HUES6 (cell line): ENCODE data around the gene CHST12.
A peak's percentile ranks its signal among the peaks of the same experiment; 100 is the strongest.
"Not testable (repeated sequence)": the region's sequence is repeated elsewhere in the genome, so short reads cannot be mapped to it uniquely, and the experiment has no call there.

Experiments
- H3K27ac ChIP-seq: 2 replicates; pipeline ENCODE4 v1.7.0; 2013; ENCODE audit warnings: low read depth, mild to moderate bottlenecking, low read length, inconsistent platforms
- H3K27me3 ChIP-seq: 2 replicates; pipeline ENCODE4 v1.6.1; 2013; ENCODE audit warnings: low read length; ENCODE audit not compliant: control insufficient read depth, insufficient read depth
- H3K36me3 ChIP-seq: 2 replicates; pipeline ENCODE4 v1.6.1; 2013; ENCODE audit warnings: low read length; ENCODE audit not compliant: control insufficient read depth, insufficient read depth
- H3K4me1 ChIP-seq: 2 replicates; pipeline ENCODE4 v1.6.1; 2013; ENCODE audit warnings: low read length; ENCODE audit not compliant: control insufficient read depth, insufficient read depth
- H3K4me3 ChIP-seq: 2 replicates; pipeline ENCODE4 v1.5.1; 2013; ENCODE audit warnings: low read depth, low read length
- H3K9ac ChIP-seq: one replicate; pipeline ENCODE4 v1.6.1; 2013; ENCODE audit warnings: mild to moderate bottlenecking, low read length
- H3K9me3 ChIP-seq: 2 replicates; pipeline ENCODE4 v1.6.1; 2013; ENCODE audit warnings: low read depth, low read length; ENCODE audit not compliant: control insufficient read depth, insufficient read depth

The CHST12 gene

DNA sequence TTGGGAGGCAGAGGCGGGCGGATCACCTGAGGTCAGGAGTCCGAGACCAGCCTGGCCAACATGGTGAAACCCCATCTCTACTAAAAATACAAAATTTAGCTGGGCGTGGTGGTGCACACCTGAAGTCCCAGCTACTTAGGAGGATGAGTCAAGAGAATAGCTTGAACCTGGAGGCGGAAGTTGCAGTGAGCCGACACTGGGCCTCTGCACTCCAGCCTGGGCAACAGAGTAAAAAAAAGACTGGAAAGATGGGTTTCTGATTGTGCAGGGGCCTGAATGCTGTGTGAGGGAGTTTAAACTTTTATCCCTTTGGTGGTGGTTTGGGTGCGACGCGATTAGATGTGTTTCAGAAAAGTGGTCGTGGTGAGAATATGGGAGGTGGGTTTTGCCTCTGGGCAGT, 1.8 kb downstream of the CHST12 start:
- H3K36me3 ChIP-seq, result no peaks in the 10 kb centered on the region
- no peak overlapping the region for H3K9ac ChIP-seq
- no peaks in the 10 kb centered on the region for H3K27me3 ChIP-seq
- no peaks in the 10 kb centered on the region for H3K9me3 ChIP-seq
- H3K27ac ChIP-seq, result no peak overlapping the region
- H3K4me3 ChIP-seq, result no peak overlapping the region
- peaks cover 14% of the 10 kb centered on the region for H3K4me1 ChIP-seq

DNA sequence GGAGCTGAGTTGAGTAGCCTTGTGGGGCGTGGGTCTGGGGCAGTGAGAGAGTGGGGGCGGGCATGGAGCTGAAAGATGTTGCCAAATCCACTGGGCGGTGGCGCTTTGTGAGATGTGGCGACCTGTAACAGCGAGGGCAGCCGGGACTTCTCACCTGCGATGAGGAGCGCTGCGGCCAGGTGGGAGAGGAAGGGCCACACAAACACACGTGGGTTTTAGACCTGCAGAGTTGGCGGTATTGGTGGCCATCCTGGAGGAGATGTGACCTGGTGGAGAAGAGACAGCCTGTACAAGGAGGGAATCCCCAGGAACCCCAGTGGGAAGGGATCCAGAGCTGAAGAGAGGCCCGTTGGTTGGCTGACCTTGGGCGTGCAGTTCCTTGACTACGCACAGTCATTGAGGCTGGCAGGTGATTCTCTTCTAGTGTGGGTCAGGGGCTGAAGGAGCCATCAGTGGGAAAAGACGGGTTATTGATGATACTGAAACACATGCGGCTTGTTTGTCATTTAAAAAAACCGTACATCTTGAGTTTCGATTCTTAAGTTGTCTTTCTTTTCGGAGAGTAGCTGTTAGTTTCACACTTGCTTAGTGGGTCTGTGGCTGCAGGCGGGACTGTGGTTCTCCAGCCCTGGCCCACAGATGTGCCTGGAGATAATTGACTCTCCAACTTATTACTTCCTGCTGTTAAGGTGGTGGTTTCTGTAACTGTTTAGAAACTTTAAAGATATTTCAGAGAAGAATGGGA, 2.4 kb downstream of the CHST12 start:
- H3K4me3 ChIP-seq, result no peak overlapping the region
- no peaks in the 10 kb centered on the region for H3K9me3 ChIP-seq
- no peak overlapping the region for H3K27ac ChIP-seq
- no peaks in the 10 kb centered on the region for H3K27me3 ChIP-seq
- no peaks in the 10 kb centered on the region for H3K36me3 ChIP-seq
- H3K9ac ChIP-seq, result no peak overlapping the region
- H3K4me1 ChIP-seq, result peaks cover 11% of the 10 kb centered on the region; the same call in 1 of the 2 replicates

DNA sequence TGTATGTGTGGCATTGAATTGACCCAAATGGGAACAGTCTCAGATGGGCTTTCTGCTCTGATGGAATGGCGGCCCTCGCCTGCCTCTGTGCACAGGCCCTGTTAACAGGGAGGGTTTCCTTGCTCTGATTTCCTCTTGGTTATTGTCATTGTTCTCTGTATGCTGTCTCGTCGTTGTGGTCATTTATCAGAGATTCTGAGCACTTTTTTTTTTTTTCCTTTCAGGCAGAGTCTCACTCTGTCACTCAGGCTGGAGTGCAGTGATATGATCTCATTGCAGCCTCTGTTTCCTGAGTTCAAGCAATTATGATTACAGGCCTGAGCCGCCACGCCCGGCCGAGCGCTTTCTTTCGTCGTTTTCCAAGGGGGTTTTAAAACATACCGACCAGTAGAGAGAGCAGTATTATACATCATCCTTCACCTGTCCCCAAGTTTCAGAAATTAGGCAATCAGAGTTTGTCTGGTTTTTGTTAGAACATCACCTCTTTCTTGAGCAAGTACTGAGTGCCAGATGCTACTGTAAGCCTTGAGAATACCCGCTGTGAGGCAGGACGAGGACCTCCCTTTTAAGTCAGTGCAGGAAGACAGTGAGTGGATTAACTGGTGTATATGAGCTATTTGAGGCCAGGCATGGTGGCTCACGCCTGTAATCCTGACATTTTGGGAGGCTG, 6.5 kb downstream of the CHST12 start:
- Histone ChIP-seq H3K36me3 (no peaks in the 10 kb centered on the region), H3K9me3 (no peaks in the 10 kb centered on the region), H3K9ac (no peak overlapping the region), H3K4me1 (peaks cover 8% of the 10 kb centered on the region; the same call in 1 of the 2 replicates), H3K27me3 (no peaks in the 10 kb centered on the region), H3K27ac (no peak overlapping the region), H3K4me3 (no peak overlapping the region)

DNA sequence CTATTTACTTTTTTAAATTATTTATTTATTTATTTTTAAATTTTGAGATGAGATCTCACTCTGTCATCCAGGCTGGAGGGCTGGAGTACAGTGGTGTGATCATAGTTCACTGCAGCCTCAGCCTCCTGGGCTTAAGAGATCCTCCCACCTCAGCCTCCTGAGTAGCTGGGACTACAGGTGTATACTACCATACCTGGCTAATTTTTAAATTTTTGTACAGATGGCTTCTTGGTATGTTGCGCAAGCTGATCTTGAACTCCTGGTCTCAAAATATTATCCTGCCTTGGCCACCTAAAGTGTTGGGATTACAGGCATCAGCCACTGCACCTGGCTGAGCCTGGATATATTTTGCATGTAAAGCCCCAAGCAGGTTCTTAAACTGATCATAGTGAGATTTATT, 7.6 kb downstream of the CHST12 start:
- H3K36me3 ChIP-seq, result no peaks in the 10 kb centered on the region
- H3K27me3 ChIP-seq, result no peaks in the 10 kb centered on the region
- no peak overlapping the region for H3K9ac ChIP-seq
- H3K4me1 ChIP-seq, result peaks cover 6% of the 10 kb centered on the region; the same call in 1 of the 2 replicates
- H3K27ac ChIP-seq, result no peak overlapping the region
- H3K4me3 ChIP-seq, result no peak overlapping the region
- no peaks in the 10 kb centered on the region for H3K9me3 ChIP-seq

DNA sequence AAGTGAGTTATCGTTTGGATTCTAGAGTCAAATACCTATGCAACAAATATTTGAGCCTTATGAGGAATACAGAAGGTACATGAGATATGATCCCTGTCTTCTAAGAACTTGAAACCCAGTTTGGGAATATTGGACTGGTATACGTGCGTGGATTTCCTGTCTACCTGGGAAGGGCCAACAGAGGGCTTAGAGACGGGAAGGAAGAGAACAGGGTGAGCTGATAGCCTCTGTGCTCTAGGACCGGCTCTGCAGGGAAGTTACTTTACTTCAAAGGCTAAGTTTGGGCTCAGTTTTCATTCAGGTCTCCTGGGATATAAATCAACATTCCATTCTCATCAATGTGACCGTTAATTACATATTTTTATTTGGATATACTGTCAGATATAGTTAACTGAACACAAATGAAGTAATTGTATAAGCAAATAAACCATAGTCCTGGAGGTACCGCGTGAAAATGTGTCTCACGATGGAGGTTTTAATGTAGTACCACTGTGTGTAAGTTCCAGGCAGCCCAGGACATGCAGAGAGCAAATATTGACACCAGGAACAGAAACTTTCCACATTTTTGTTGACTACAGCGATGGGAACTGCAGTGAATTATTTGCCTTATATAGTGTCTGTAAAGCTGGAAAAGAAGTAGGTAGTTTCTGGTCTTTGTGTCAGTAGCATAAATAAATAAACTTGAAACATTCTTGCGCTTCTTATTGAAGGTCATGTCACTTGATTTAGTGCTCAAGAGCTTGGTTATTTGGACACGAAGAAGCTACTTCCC, 8.6 kb downstream of the CHST12 start:
- no peak overlapping the region for H3K27ac ChIP-seq
- no peaks in the 10 kb centered on the region for H3K9me3 ChIP-seq
- no peak overlapping the region for H3K9ac ChIP-seq
- peaks cover 11% of the 10 kb centered on the region for H3K4me1 ChIP-seq
- no peaks in the 10 kb centered on the region for H3K27me3 ChIP-seq
- no peaks in the 10 kb centered on the region for H3K36me3 ChIP-seq
- H3K4me3 ChIP-seq, result no peak overlapping the region

DNA sequence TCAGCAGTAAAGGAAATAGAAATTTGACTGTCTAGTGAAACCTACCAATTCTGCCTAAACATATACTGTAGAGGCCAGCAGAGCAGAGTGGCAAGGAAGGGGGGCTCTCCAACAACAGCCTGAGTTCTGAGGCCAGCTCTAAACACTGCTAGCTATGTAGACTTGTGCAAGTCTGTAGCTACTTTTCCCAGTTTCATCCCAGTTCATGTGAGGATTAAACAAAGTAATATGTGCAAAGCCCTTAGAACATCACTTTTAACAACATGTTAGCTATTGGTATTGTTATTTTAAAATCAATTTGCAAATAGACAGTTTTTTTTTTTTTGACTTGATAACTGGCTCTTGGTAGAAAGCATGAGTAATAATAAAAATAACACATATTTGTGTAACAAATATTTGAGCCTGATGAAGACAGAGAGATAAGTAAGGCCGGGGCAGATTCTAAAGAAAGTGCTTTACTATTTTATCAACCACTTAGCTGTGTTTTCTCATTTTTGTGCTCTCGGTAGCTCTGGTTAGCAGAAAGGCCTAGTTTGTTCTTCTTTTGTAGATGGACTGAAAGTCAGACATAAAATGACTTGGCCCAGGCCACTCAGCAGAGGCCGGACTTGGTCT, 9.3 kb downstream of the CHST12 start:
- Histone ChIP-seq H3K36me3 (no peaks in the 10 kb centered on the region), H3K4me1 (peaks cover 11% of the 10 kb centered on the region), H3K4me3 (no peak overlapping the region), H3K9me3 (no peaks in the 10 kb centered on the region), H3K27ac (no peak overlapping the region), H3K27me3 (no peaks in the 10 kb centered on the region), H3K9ac (no peak overlapping the region)

DNA sequence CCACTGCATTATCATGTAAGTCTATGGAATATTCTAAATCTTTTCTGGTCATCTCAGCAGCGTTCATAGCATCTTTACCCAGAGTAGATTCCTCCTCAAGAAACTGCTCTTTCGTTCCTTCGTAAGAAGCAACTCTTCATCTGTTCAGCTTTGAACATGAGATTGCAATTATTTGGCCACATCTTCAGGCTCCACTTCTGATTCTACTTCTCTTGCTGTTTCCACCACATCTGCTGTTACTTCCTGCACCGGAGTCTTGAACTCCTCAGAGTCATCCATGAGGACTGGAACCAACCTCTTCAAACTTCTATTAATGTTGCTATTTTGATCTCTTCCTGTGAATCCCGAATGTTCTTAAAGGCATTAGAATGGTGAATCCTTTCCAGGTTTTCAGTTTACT, 12.7 kb downstream of the CHST12 start:
- no peak overlapping the region for H3K4me3 ChIP-seq
- H3K9ac ChIP-seq, result no peak overlapping the region
- H3K9me3 ChIP-seq, result no peaks in the 10 kb centered on the region
- H3K27ac ChIP-seq, result 0 out of 2 replicates have a peak overlapping the region, but pooled peaks have one; percentile 26
- no peaks in the 10 kb centered on the region for H3K27me3 ChIP-seq
- peaks cover 5% of the 10 kb centered on the region; the same call in 1 of the 2 replicates for H3K4me1 ChIP-seq
- H3K36me3 ChIP-seq, result no peaks in the 10 kb centered on the region

DNA sequence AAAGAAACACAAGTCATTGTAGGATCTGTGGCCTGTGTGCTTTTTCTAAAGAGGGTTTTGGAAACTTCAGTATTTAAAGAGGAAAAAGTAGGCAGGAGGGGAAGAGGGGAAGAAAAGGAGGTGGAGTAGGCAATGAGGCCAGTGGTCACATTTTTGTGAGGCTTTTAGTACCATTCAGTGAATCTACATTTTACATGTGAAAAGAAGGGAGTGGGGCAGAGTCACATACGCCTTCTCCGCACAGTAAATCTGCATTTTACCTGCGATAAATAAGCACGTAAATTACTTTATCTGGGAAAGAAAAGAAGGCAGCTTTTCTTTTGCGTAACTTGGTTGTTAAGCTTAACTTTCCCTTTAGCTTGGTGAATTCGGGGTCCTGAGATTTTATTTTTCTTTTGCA, 13.2 kb downstream of the CHST12 start:
- Histone ChIP-seq H3K9me3 (no peaks in the 10 kb centered on the region), H3K36me3 (no peaks in the 10 kb centered on the region), H3K27ac (peak overlapping the region; percentile 19; the same call in 1 of the 2 replicates), H3K4me3 (no peak overlapping the region), H3K27me3 (no peaks in the 10 kb centered on the region), H3K9ac (no peak overlapping the region), H3K4me1 (peaks cover 5% of the 10 kb centered on the region; the same call in 1 of the 2 replicates)

DNA sequence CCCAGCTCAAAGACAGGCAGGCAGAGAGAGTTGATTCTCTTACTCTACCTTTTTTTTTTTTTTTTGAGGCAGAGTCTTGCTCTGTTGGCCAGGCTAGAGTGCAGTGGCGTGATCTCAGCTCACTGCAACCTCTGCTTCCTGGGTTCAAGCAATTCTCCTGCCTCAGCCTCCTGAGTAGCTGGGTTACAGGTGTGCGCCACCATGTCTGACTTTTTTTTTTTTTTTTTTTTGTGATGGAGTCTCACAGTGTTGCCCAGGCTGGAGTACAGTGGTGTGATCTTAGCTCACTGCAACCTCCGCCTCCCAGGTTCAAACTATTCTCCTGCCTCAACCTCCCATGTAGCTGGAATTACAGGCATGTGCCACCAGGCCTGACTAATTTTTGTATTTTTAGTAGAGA, 13.8 kb downstream of the CHST12 start:
- not testable (repeated sequence) for H3K4me1 ChIP-seq, H3K36me3 ChIP-seq, H3K4me3 ChIP-seq

DNA sequence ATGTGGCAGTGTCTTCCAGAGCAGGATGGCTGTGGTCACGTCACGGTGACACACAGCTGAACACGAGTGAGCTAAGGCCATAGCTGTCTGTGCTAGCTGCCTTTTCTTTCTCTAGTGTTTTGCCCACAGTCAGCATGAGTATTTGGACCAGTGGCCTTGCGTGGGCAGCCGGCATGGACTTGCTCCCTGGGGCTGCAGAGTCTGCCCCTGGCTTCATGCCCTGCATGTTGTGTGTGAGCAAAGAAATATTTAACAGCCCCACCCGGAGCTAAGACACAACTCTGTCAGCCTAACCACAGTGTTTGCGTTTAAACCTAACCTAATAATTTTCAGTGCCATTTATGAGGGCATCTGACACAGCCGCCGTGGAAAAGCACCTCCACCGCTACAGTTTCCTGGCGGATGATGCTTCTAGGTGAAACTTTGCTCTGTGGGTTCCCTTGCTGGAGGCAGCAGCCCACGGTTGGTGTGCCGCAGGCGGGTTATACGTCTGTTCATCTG, 14.6 kb downstream of the CHST12 start:
- Histone ChIP-seq H3K4me1 (peaks cover 5% of the 10 kb centered on the region; the same call in 1 of the 2 replicates), H3K9me3 (no peaks in the 10 kb centered on the region), H3K4me3 (no peak overlapping the region), H3K36me3 (no peaks in the 10 kb centered on the region), H3K27ac (no peak overlapping the region), H3K9ac (no peak overlapping the region), H3K27me3 (no peaks in the 10 kb centered on the region)

More for the DNA sequence above, 13.8 kb downstream of the CHST12 start:
- H3K9ac ChIP-seq, H3K27me3 ChIP-seq, H3K9me3 ChIP-seq, H3K27ac ChIP-seq: not testable (repeated sequence)
